GM19324 (cell line): Measurements from ENCODE around the gene RGN.
"Not testable (repeated sequence)": the region's sequence is repeated elsewhere in the genome, so short reads cannot be mapped to it uniquely, and the experiment has no call there.

Experiments used
- ATAC-seq: cut with Tn5 transposase; IDR thresholded peaks from one replicate; pipeline ENCODE4 v1.9.1; 2021; ENCODE audit warnings: mild to moderate bottlenecking, moderate library complexity; ENCODE audit not compliant: unreplicated experiment, low FRiP score

Gene RGN

GRCh38 chrX:47112316-47112954 is 34.2 kb downstream of the RGN start:
- no peak for ATAC-seq

DNA sequence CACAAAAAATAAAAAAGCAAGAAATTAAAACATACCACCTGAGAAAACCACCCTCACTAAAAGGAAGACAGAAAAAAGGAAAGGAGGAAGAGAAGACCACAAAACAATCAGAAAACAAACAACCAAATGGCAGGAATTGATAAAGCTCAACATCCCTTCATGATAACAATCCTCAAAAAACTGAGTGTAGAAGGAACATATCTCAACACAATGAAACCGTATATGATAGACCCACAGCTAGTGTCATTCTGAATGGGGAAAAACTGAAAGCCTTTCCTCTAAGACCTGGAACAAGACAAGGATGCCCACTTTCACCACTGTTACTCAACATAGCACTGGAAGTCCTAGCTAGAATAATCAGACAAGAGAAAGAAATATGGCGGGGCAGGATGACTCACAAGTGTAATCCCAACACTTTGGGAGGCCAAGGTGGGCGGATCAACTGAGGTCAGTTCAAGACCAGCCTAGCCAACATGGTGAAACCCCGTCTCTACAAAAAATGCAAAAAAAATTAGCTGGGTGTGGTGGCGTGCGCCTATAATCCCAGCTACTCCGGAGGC is 38.4 kb downstream of the RGN start:
- ATAC-seq, result not testable (repeated sequence)

GRCh38 chrX:47124466-47124865 is 46.2 kb downstream of the RGN start:
- not testable (repeated sequence) for ATAC-seq

- peak; percentile 96 for ATAC-seq
These were observed 51.1 kb downstream of the RGN start for GRCh38 chrX:47129157-47129898.

DNA sequence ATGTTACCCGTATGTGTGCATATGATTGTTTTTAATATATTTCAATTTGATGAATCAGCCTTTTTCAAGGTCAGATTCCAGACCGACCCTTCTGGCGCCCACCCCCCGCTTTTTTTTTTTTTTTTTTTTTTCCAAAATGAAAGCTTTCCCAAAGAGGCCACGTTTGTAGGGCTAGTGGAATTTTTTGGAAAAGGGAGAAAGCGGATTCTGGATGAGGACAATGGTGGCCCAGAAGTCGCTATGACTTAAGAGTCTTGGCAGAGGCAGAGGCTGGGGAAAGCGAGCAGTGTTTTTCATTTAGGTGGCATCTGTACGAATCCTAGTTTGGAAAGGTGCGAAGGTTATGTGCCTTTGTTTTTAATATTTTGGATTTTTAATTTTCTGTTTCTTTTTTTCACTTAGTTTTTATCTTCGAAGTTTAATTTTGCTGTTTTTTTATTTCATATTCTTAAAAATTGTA is 51.7 kb downstream of the RGN start:
- no peak for ATAC-seq

GRCh38 chrX:47133493-47133892 is 55.2 kb downstream of the RGN start:
- ATAC-seq, result no peak

DNA sequence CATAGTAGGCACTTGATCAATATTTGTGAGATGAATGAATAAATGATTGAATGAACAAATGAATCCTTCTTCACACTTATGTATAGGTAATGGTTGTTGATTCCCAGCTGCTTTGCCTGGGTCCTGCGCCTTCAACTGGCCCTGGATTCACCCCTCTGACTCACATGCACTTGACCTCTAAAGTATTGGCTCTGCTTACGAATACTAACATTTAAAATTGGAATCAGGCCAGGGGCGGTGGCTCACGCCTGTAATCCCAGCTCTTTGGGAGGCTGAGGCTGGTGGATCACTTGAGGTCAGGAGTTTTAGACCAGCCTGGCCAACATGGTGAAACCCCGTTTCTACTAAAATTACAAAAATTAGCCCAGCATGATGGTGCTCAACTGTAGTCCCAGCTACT is 57.4 kb downstream of the RGN start:
- not testable (repeated sequence) for ATAC-seq

DNA sequence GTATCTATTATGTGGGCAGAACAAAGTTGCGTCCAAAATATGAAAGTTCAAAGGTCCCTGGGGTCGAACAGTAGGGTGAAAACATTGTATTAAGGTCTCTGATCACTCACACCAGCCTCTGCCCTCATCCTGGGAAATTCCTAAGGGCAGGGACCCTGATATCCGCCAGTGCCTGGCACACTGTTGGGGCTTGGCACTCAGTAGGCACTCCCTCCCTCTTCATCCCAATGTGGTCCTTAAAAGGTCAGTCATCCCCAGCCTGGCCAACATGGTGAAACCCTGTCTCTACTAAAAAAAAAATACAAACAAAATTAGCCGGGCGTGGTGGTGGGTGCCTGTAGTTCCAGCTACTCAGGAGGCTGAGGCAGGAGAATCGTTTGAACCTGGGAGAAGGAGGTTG is 59.9 kb downstream of the RGN start:
- ATAC-seq, result no peak
